OCI-LY1 (cell line): Measurements from ENCODE around the gene FRMD5.

ENCODE experiments used
- EZH2 ChIP-seq: fragments of 200-600 bp; sonication (generic), shearing (Covaris generic); IDR thresholded peaks from 2 replicates; pipeline ENCODE4 v1.8.0; 2017; ENCODE audit warnings: borderline replicate concordance, mixed run types, mild to moderate bottlenecking, antibody characterized with exemption, low read length, moderate library complexity, mixed read lengths
- TF ChIP-seq, protein P1 (sequence below): fragments of 200-600 bp; sonication (generic), shearing (Covaris generic); IDR thresholded peaks from 2 replicates; pipeline ENCODE4 v1.5.1; 2017; ENCODE audit warnings: mild to moderate bottlenecking, antibody characterized with exemption, low read length, moderate library complexity, mixed read lengths

DNA sequence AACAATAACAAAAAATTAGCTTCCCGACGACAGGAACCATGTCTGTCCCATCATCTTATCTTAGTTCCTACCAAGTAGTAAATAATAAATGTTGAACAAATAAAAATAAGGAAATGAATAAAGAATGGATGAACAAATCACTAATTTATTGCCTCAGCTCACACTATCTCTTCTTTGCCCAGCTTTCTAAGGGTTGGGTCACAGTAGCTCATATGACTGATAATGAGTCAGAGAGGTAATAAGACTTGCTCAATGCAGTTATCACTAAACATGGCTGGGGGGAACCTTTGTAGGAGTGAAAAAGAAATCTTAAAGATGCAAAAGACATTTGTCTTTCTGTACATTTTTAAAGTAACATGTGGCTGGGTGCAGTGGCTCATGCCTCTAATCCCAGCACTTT is 186.0 kb downstream of the FRMD5 start:
- TF ChIP-seq, protein P1, sequence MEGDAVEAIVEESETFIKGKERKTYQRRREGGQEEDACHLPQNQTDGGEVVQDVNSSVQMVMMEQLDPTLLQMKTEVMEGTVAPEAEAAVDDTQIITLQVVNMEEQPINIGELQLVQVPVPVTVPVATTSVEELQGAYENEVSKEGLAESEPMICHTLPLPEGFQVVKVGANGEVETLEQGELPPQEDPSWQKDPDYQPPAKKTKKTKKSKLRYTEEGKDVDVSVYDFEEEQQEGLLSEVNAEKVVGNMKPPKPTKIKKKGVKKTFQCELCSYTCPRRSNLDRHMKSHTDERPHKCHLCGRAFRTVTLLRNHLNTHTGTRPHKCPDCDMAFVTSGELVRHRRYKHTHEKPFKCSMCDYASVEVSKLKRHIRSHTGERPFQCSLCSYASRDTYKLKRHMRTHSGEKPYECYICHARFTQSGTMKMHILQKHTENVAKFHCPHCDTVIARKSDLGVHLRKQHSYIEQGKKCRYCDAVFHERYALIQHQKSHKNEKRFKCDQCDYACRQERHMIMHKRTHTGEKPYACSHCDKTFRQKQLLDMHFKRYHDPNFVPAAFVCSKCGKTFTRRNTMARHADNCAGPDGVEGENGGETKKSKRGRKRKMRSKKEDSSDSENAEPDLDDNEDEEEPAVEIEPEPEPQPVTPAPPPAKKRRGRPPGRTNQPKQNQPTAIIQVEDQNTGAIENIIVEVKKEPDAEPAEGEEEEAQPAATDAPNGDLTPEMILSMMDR: no peak
- no peak for TF ChIP-seq EZH2
